OCI-LY3 (cell line): ENCODE measurements around the gene KEL.

ENCODE experiments used
- EZH2phosphoT487 ChIP-seq: fragments of 200-600 bp; shearing (Covaris generic); IDR thresholded peaks from 2 replicates; pipeline ENCODE4 v1.6.1; 2018; ENCODE audit warnings: antibody characterized with exemption, mixed run types, low read depth
- TF ChIP-seq, protein P1 (sequence below): fragments of 200-600, 300-600 bp; sonication (generic); IDR thresholded peaks from 2 replicates; pipeline ENCODE4 v1.5.1; 2014; ENCODE audit warnings: antibody characterized with exemption, low read length, low read depth

GRCh38 chr7:142960955-142961512 is 1.1 kb downstream of the KEL start:
- TF ChIP-seq EZH2phosphoT487: no peak
- TF ChIP-seq, protein P1, sequence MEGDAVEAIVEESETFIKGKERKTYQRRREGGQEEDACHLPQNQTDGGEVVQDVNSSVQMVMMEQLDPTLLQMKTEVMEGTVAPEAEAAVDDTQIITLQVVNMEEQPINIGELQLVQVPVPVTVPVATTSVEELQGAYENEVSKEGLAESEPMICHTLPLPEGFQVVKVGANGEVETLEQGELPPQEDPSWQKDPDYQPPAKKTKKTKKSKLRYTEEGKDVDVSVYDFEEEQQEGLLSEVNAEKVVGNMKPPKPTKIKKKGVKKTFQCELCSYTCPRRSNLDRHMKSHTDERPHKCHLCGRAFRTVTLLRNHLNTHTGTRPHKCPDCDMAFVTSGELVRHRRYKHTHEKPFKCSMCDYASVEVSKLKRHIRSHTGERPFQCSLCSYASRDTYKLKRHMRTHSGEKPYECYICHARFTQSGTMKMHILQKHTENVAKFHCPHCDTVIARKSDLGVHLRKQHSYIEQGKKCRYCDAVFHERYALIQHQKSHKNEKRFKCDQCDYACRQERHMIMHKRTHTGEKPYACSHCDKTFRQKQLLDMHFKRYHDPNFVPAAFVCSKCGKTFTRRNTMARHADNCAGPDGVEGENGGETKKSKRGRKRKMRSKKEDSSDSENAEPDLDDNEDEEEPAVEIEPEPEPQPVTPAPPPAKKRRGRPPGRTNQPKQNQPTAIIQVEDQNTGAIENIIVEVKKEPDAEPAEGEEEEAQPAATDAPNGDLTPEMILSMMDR: peak; percentile 56
